ENCODE results near the gene COX14. TPM values are rescaled to one million over a fixed set of nuclear protein-coding genes. Genes with fewer than 3 reads are reported as not detected.

The COX14 gene
- total RNA-seq, 1 donor from 2014 or later, result 19.8 TPM

GRCh38 chr12:50127546-50127945, 15.5 kb downstream of the COX14 start:
- intact Hi-C loops (cut with DNase I), result no loop called here
- Histone ChIP-seq H3K27me3 (no peaks in the 10 kb centered on the region), H3K36me3 (peaks cover 43 to 60% of the 10 kb centered on the region in 2 donors), H3K4me1 (peaks cover 6 to 13% of the 10 kb centered on the region in 2 donors), H3K27ac (no peak overlapping the region), H3K9me3 (no peaks in the 10 kb centered on the region), H3K4me3 (no peak overlapping the region)
- TF ChIP-seq CTCF (IDR thresholded peaks at IDR 0.05), result no peak
- DNase-seq (ENCODE audit: low spot score in 2 of 2), result no peak

DNA sequence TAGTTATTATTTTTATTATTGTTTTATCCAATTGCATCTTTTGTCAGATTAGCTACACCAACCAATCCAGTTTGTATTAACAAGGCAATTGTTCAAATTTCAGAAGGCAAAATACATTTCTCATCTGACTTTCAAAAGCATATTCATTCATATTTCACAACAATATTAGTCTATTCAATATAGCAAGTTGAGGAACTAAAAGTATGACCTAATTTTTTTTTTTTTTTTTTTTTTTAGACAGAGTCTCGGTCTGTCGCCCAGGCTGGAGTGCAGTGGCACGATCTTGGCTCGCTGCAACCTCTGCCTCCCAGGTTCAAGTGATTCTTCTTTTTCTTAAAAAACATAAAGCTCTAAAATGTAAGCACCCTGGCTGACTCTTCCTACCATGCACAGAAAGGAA, 17.3 kb downstream of the COX14 start:
- Histone ChIP-seq H3K4me1 (peaks cover 8 to 13% of the 10 kb centered on the region in 2 donors), H3K27ac (no peak overlapping the region), H3K4me3 (no peak overlapping the region), H3K27me3 (no peaks in the 10 kb centered on the region), H3K36me3 (peaks cover 42 to 70% of the 10 kb centered on the region in 2 donors), H3K9me3 (no peaks in the 10 kb centered on the region)
- intact Hi-C loops (cut with DNase I), result no loop called here
- no peak for DNase-seq (ENCODE audit: low spot score in 2 of 2)
- no peak for TF ChIP-seq CTCF (IDR thresholded peaks at IDR 0.05)

- Histone ChIP-seq H3K4me3 (no peak overlapping the region), H3K27me3 (no peaks in the 10 kb centered on the region), H3K9me3 (no peaks in the 10 kb centered on the region), H3K36me3 (peaks cover 42 to 81% of the 10 kb centered on the region in 2 donors), H3K4me1 (peaks cover 7 to 8% of the 10 kb centered on the region in 2 donors), H3K27ac (peak overlapping the region; percentile 48 to 53)
- no peak for TF ChIP-seq CTCF (IDR thresholded peaks at IDR 0.05)
- intact Hi-C loops (cut with DNase I), result loop anchor here (5.0 kb wide), 1 partner anchor 35 kb away; the partner anchor contains the start of gene CERS5
- no peak for DNase-seq (ENCODE audit: low spot score in 2 of 2)
Measured at GRCh38 chr12:50132505-50133135, 20.6 kb downstream of the COX14 start.

DNA sequence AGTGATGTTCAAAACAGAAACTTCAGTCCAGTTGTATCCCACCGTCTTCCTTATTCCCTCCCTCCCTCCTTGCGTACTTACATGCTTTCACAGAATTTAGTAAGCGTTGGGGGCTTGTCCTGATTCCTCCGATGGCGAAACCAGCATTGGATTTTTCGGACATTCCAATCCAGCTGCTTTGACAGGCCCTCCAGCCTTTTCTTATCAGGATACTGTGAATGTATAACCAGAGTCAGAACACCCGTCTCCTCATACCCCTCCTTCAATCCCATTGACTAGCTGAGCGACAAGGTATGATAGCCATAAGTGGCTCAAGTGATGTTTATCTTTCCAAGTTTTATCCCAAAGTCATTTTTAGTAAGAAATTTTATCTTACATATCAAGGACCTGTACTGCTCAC, 31.0 kb downstream of the COX14 start:
- no peak overlapping the region for H3K27ac ChIP-seq
- no peak for DNase-seq (ENCODE audit: low spot score in 2 of 2)
- intact Hi-C loops (cut with DNase I), result no loop called here
- H3K9me3 ChIP-seq, result no peaks in the 10 kb centered on the region
- H3K36me3 ChIP-seq, result peaks cover 13 to 21% of the 10 kb centered on the region in 2 donors
- no peak overlapping the region for H3K4me3 ChIP-seq
- no peaks in the 10 kb centered on the region for H3K27me3 ChIP-seq
- peaks cover 3 to 7% of the 10 kb centered on the region in 2 donors for H3K4me1 ChIP-seq
- no peak for TF ChIP-seq CTCF (IDR thresholded peaks at IDR 0.05)

- Histone ChIP-seq H3K27ac (no peak overlapping the region), H3K27me3 (no peaks in the 10 kb centered on the region), H3K4me3 (no peak overlapping the region), H3K4me1 (peaks cover 3 to 7% of the 10 kb centered on the region in 2 donors), H3K36me3 (peaks cover 11 to 20% of the 10 kb centered on the region in 2 donors), H3K9me3 (no peaks in the 10 kb centered on the region)
- intact Hi-C loops (cut with DNase I), result no loop called here
- no peak for TF ChIP-seq CTCF (IDR thresholded peaks at IDR 0.05)
- DNase-seq (ENCODE audit: low spot score in 2 of 2), result no peak
Measured at GRCh38 chr12:50145439-50145838, 33.4 kb downstream of the COX14 start.

All from ascending aorta (tissue), 2 donors.